Fibroblast of villous mesenchyme (primary cell): ENCODE measurements around the gene GPR34. TPM values are rescaled to one million over a fixed set of nuclear protein-coding genes. Genes with fewer than 3 reads are reported as not detected.
"Not testable (repeated sequence)": the region's sequence is repeated elsewhere in the genome, so short reads cannot be mapped to it uniquely, and the experiment has no call there.

ENCODE experiments used
- DNase-seq: peaks from one replicate; pipeline ENCODE4 v3.0.0-alpha.2; 2010; ENCODE audit warnings: low read depth
- H3K4me3 ChIP-seq: 2 replicates; pipeline ENCODE4 v1.5.1; 2011; ENCODE audit warnings: low read depth, mild to moderate bottlenecking, low read length
- CTCF ChIP-seq: IDR thresholded peaks from 2 replicates; pipeline ENCODE4 v1.5.1; 2012; ENCODE audit warnings: low read depth, mild to moderate bottlenecking, low read length; ENCODE audit not compliant: insufficient read depth
- total RNA-seq: library from RNA; depleted of rRNA; stranded (reverse); fragments of >200 nt; gene quantifications from 2 replicates; pipeline ENCODE4 v1.2.3, GENCODE V29; 2012

GPR34 gene
- total RNA-seq, result under 0.01 TPM in 1 of 2 replicates, not detected in the other

GRCh38 chrX:41688835-41689234 lies at the start of gene GPR34:
GPR34 (plus strand) TSS chrX:41688973; CDS start chrX:41695634, 6,661 bp downstream.
- no peak for TF ChIP-seq CTCF
- no peak for DNase-seq
- H3K4me3 ChIP-seq, result no peak within 1 kb of the TSS

GRCh38 chrX:41646201-41646600 lies 42.6 kb upstream of the GPR34 start:
- H3K4me3 ChIP-seq, result not testable (repeated sequence)

GRCh38 chrX:41653125-41653524 lies 35.6 kb upstream of the GPR34 start:
- no peak for DNase-seq
- TF ChIP-seq CTCF, result no peak
- no peak overlapping the region for H3K4me3 ChIP-seq

More at GRCh38 chrX:41646201-41646600, 42.6 kb upstream of the GPR34 start:
- not testable (repeated sequence) for DNase-seq

- DNase-seq, result no peak
- H3K4me3 ChIP-seq, result no peak overlapping the region
- no peak for TF ChIP-seq CTCF
These were observed 33.7 kb upstream of the GPR34 start for GRCh38 chrX:41655101-41655500.

- no peak overlapping the region for H3K4me3 ChIP-seq
- no peak for DNase-seq
- no peak for TF ChIP-seq CTCF
These were observed 33.1 kb upstream of the GPR34 start for GRCh38 chrX:41655631-41656030.

GRCh38 chrX:41661366-41662095 lies 27.2 kb upstream of the GPR34 start:
- TF ChIP-seq CTCF, result no peak
- H3K4me3 ChIP-seq, result no peak overlapping the region
- peak; percentile 20 for DNase-seq

- no peak overlapping the region for H3K4me3 ChIP-seq
- TF ChIP-seq CTCF, result no peak
- no peak for DNase-seq
These were observed 24.3 kb upstream of the GPR34 start for GRCh38 chrX:41664375-41664901.
